ENCODE results near the gene MDP1.

GRCh38 chr14:24255931-24256711 lies 40.3 kb upstream of the MDP1 start:
- TF ChIP-seq POLR2A (IDR thresholded peaks at IDR 0.05; ENCODE audit: low read length) (no peak), CTCF (IDR thresholded peaks at IDR 0.05) (no peak), EP300 (IDR thresholded peaks at IDR 0.05) (no peak), CBX2 (IDR thresholded peaks at IDR 0.05; ENCODE audit: borderline replicate concordance, low read depth) (no peak), HOXA7 (CRISPR knock-in tag; IDR thresholded peaks at IDR 0.05) (no peak), JUN (IDR thresholded peaks at IDR 0.05) (no peak), CBX8 (IDR thresholded peaks at IDR 0.05) (no peak), ESRRA (IDR thresholded peaks at IDR 0.05; ENCODE audit: borderline replicate concordance, low read length) (no peak)
